Measurements from ENCODE around the gene CNTN4.
A peak's percentile ranks its signal among the peaks of the same experiment; 100 is the strongest.

CNTN4 gene

GRCh38 chr3:3027976-3028567 lies 929.4 kb downstream of the CNTN4 start:
- no peak for DNase-seq (ENCODE audit: low read depth, low spot score)

GRCh38 chr3:3031326-3031725 lies 932.7 kb downstream of the CNTN4 start:
- no peak for DNase-seq (ENCODE audit: low read depth, low spot score)

- no peak for DNase-seq (ENCODE audit: low read depth, low spot score)
Observed at GRCh38 chr3:3037156-3037555, 938.5 kb downstream of the CNTN4 start.

GRCh38 chr3:3038201-3038991 lies 939.7 kb downstream of the CNTN4 start:
- peak; percentile 21 for DNase-seq (ENCODE audit: low read depth, low spot score)

GRCh38 chr3:3053974-3054373 lies 955.3 kb downstream of the CNTN4 start:
- DNase-seq (ENCODE audit: low read depth, low spot score): peak; percentile 10

GRCh38 chr3:3059645-3060044 lies 961.0 kb downstream of the CNTN4 start:
- DNase-seq (ENCODE audit: low read depth, low spot score): no peak

GRCh38 chr3:3064297-3064696 lies 965.6 kb downstream of the CNTN4 start:
- no peak for DNase-seq (ENCODE audit: low read depth, low spot score)

- no peak for DNase-seq (ENCODE audit: low read depth, low spot score)
Observed at GRCh38 chr3:3065876-3066275, 967.2 kb downstream of the CNTN4 start.

GRCh38 chr3:3066378-3066777 lies 967.7 kb downstream of the CNTN4 start:
- DNase-seq (ENCODE audit: low read depth, low spot score): no peak

- DNase-seq (ENCODE audit: low read depth, low spot score): no peak
Observed at GRCh38 chr3:3066910-3067309, 968.2 kb downstream of the CNTN4 start.

- DNase-seq (ENCODE audit: low read depth, low spot score): no peak
Observed at GRCh38 chr3:3068358-3068881, 969.8 kb downstream of the CNTN4 start.

- no peak for DNase-seq (ENCODE audit: low read depth, low spot score)
Observed at GRCh38 chr3:3069723-3070122, 971.1 kb downstream of the CNTN4 start.

GRCh38 chr3:3071136-3071535 lies 972.5 kb downstream of the CNTN4 start:
- no peak for DNase-seq (ENCODE audit: low read depth, low spot score)

GRCh38 chr3:3074551-3075257 lies 976.0 kb downstream of the CNTN4 start:
- DNase-seq (ENCODE audit: low read depth, low spot score): no peak

- DNase-seq (ENCODE audit: low read depth, low spot score): no peak
Observed at GRCh38 chr3:3080309-3080708, 981.6 kb downstream of the CNTN4 start.

GRCh38 chr3:3081381-3082233 lies 982.9 kb downstream of the CNTN4 start:
- DNase-seq (ENCODE audit: low read depth, low spot score): no peak

- no peak for DNase-seq (ENCODE audit: low read depth, low spot score)
Observed at GRCh38 chr3:3082234-3082924, 983.7 kb downstream of the CNTN4 start.

- no peak for DNase-seq (ENCODE audit: low read depth, low spot score)
Observed at GRCh38 chr3:3084890-3085289, 986.2 kb downstream of the CNTN4 start.

GRCh38 chr3:3085782-3086181 lies 987.1 kb downstream of the CNTN4 start:
- DNase-seq (ENCODE audit: low read depth, low spot score): no peak

- DNase-seq (ENCODE audit: low read depth, low spot score): no peak
Observed at GRCh38 chr3:3086239-3086638, 987.6 kb downstream of the CNTN4 start.

- DNase-seq (ENCODE audit: low read depth, low spot score): no peak
Observed at GRCh38 chr3:3087279-3087678, 988.6 kb downstream of the CNTN4 start.
